ENCODE measurements around the gene CDC42BPB. TPM values are rescaled to one million over a fixed set of nuclear protein-coding genes. Genes with fewer than 3 reads are reported as not detected.
"Not testable (repeated sequence)": the region's sequence is repeated elsewhere in the genome, so short reads cannot be mapped to it uniquely, and the experiment has no call there.

Gene CDC42BPB
- total RNA-seq, 1 experiment from 2014 or later: 103 TPM

- Mint-ChIP-seq H3K9me3 (no peaks in the 10 kb centered on the region; a peak in 1 of 5 replicates), H3K4me3 (peak overlapping the region; percentile 68 to 87), H3K36me3 (ENCODE audit: insufficient read depth in 1 of 3, low read depth in 3 of 3) (peaks cover 0 to 4% (median 0%) of the 10 kb centered on the region in 3 experiments; a peak in 2 of 7 replicates), H3K27ac (no peak overlapping the region), H3K27me3 (ENCODE audit: low read depth) (peaks cover 51% of the 10 kb centered on the region), H3K4me1 (peaks cover 15 to 19% of the 10 kb centered on the region in 2 experiments)
- Histone ChIP-seq H3K4me1 (ENCODE audit: insufficient read depth, low read length) (no peaks in the 10 kb centered on the region), H2BK120ac (ENCODE audit: low read depth, low read length, poor library complexity, severe bottlenecking) (no peak overlapping the region), H2AK5ac (ENCODE audit: insufficient read length, low read length) (no peak overlapping the region), H3K23ac (ENCODE audit: insufficient read length, low read depth, low read length) (no peak overlapping the region), H4K5ac (ENCODE audit: insufficient read length, low read depth, low read length) (no peak overlapping the region), H2BK12ac (ENCODE audit: insufficient read length, low read depth, low read length) (no peak overlapping the region), H4K20me1 (ENCODE audit: control insufficient read depth, insufficient read depth, insufficient read length) (no peaks in the 10 kb centered on the region), H3K79me1 (ENCODE audit: insufficient read depth, low read depth, low read length, poor library complexity, severe bottlenecking) (no peaks in the 10 kb centered on the region), H2AFZ (ENCODE audit: low read length) (no peak overlapping the region), H3K27ac (ENCODE audit: insufficient read length, low read depth, low read length) (no peak overlapping the region), H3K23me2 (ENCODE audit: insufficient read length, low read depth, low read length, poor library complexity, severe bottlenecking) (peaks cover 25% of the 10 kb centered on the region), H3K14ac (ENCODE audit: insufficient read depth, low read length) (no peak overlapping the region), H3K18ac (ENCODE audit: insufficient read length, low read depth, low read length) (no peak overlapping the region), H3K4me2 (ENCODE audit: insufficient read depth, insufficient read length, low read length) (peak overlapping the region; percentile 60), H4K91ac (ENCODE audit: insufficient read length, low read depth, low read length) (no peak overlapping the region), H4K8ac (replicated peaks; ENCODE audit: insufficient read length, low read depth, low read length) (no peak overlapping the region), H3K27me3 (ENCODE audit: insufficient read depth, low read length) (peaks cover 33% of the 10 kb centered on the region), H3K79me2 (ENCODE audit: insufficient read depth, low read length) (no peaks in the 10 kb centered on the region), H3K9me3 (ENCODE audit: control insufficient read depth, low read depth, low read length) (no peaks in the 10 kb centered on the region), H2BK15ac (ENCODE audit: low read depth, low read length) (no peak overlapping the region), H3T11ph (ENCODE audit: low read length) (no peak overlapping the region), H2BK20ac (ENCODE audit: low read depth, low read length, poor library complexity, severe bottlenecking) (no peak overlapping the region), H3K9ac (ENCODE audit: extremely low read depth, insufficient read length, low read length) (no peak overlapping the region), H3K56ac (ENCODE audit: insufficient read length, low read depth, low read length) (no peak overlapping the region), H3K4ac (ENCODE audit: low read depth, low read length) (no peak overlapping the region), H2BK5ac (ENCODE audit: insufficient read length, low read length) (no peak overlapping the region)
- TF ChIP-seq, protein P1, sequence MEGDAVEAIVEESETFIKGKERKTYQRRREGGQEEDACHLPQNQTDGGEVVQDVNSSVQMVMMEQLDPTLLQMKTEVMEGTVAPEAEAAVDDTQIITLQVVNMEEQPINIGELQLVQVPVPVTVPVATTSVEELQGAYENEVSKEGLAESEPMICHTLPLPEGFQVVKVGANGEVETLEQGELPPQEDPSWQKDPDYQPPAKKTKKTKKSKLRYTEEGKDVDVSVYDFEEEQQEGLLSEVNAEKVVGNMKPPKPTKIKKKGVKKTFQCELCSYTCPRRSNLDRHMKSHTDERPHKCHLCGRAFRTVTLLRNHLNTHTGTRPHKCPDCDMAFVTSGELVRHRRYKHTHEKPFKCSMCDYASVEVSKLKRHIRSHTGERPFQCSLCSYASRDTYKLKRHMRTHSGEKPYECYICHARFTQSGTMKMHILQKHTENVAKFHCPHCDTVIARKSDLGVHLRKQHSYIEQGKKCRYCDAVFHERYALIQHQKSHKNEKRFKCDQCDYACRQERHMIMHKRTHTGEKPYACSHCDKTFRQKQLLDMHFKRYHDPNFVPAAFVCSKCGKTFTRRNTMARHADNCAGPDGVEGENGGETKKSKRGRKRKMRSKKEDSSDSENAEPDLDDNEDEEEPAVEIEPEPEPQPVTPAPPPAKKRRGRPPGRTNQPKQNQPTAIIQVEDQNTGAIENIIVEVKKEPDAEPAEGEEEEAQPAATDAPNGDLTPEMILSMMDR (conservative IDR thresholded peaks at IDR 0.05): no peak
- DNase-seq: no peak
- WGBS (ENCODE audit: extremely low coverage, insufficient read length, low lambda C conversion rate): no CpG with 5 or more reads among the region's 19 CpGs
Observed at GRCh38 chr14:102927346-102927877, 129.9 kb downstream of the CDC42BPB start.

GRCh38 chr14:102926840-102927239 lies 130.5 kb downstream of the CDC42BPB start:
- not testable (repeated sequence) for H3K27ac ChIP-seq (ENCODE audit: insufficient read length, low read depth, low read length); H3K9ac ChIP-seq (ENCODE audit: extremely low read depth, insufficient read length, low read length); H4K5ac ChIP-seq (ENCODE audit: insufficient read length, low read depth, low read length); H3K4ac ChIP-seq (ENCODE audit: low read depth, low read length); H2AK5ac ChIP-seq (ENCODE audit: insufficient read length, low read length); H3K27ac Mint-ChIP-seq; H2BK12ac ChIP-seq (ENCODE audit: insufficient read length, low read depth, low read length); H3K9me3 ChIP-seq (ENCODE audit: control insufficient read depth, low read depth, low read length); H3K4me3 Mint-ChIP-seq; H3K79me1 ChIP-seq (ENCODE audit: insufficient read depth, low read depth, low read length, poor library complexity, severe bottlenecking); H2AFZ ChIP-seq (ENCODE audit: low read length); H2BK120ac ChIP-seq (ENCODE audit: low read depth, low read length, poor library complexity, severe bottlenecking); H4K91ac ChIP-seq (ENCODE audit: insufficient read length, low read depth, low read length); H2BK15ac ChIP-seq (ENCODE audit: low read depth, low read length); DNase-seq; H2BK5ac ChIP-seq (ENCODE audit: insufficient read length, low read length); H4K20me1 ChIP-seq (ENCODE audit: control insufficient read depth, insufficient read depth, insufficient read length); H3K4me1 ChIP-seq (ENCODE audit: insufficient read depth, low read length); H3K4me2 ChIP-seq (ENCODE audit: insufficient read depth, insufficient read length, low read length); H4K8ac ChIP-seq (replicated peaks; ENCODE audit: insufficient read length, low read depth, low read length); H3K36me3 Mint-ChIP-seq (ENCODE audit: insufficient read depth in 1 of 3, low read depth in 3 of 3); H3K79me2 ChIP-seq (ENCODE audit: insufficient read depth, low read length); H3K9me3 Mint-ChIP-seq; H3K14ac ChIP-seq (ENCODE audit: insufficient read depth, low read length); H3K23ac ChIP-seq (ENCODE audit: insufficient read length, low read depth, low read length); H3K56ac ChIP-seq (ENCODE audit: insufficient read length, low read depth, low read length); H2BK20ac ChIP-seq (ENCODE audit: low read depth, low read length, poor library complexity, severe bottlenecking); H3K18ac ChIP-seq (ENCODE audit: insufficient read length, low read depth, low read length); H3T11ph ChIP-seq (ENCODE audit: low read length)
- H3K27me3 ChIP-seq (ENCODE audit: insufficient read depth, low read length): peaks cover 35% of the 10 kb centered on the region
- no CpG with 5 or more reads among the region's 10 CpGs for WGBS (ENCODE audit: extremely low coverage, insufficient read length, low lambda C conversion rate)
- H3K23me2 ChIP-seq (ENCODE audit: insufficient read length, low read depth, low read length, poor library complexity, severe bottlenecking): peaks cover 25% of the 10 kb centered on the region
- Mint-ChIP-seq H3K4me1 (peaks cover 15 to 19% of the 10 kb centered on the region in 2 experiments), H3K27me3 (ENCODE audit: low read depth) (peaks cover 51% of the 10 kb centered on the region)

Measured in H9 (cell line).